NCI-H2227 treated with DMSO at 0.1 percent for 48 hours (cell line): ENCODE data around the gene S100Z.
"Not testable (repeated sequence)": the region's sequence is repeated elsewhere in the genome, so short reads cannot be mapped to it uniquely, and the experiment has no call there.

Source experiments
- DNase-seq: peaks from one replicate; lab custom pipeline; 2025; lab: John Stamatoyannopoulos, UW

The S100Z gene

DNA sequence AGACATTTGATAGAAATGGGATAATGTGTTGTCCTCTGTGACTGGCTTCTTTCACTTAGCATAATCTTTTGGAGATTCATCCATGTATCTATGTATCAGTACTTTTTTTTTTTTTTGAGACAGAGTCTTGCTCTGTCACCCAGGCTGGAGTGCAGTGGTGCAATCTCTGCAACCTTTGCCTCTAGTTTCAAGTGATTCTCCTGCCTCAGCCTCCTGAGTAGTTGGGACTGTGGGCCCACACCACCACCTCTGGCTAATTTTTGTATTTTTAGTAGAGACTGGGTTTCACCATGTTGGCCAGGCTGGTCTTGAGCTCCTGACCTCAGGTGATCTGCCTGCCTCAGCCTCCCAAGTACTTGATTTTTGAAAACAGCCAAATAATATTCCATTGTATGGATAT is 23.4 kb upstream of the S100Z start:
- not testable (repeated sequence) for DNase-seq

- DNase-seq, result no peak
These were observed 18.7 kb upstream of the S100Z start for GRCh38 chr5:76831110-76831452.

DNA sequence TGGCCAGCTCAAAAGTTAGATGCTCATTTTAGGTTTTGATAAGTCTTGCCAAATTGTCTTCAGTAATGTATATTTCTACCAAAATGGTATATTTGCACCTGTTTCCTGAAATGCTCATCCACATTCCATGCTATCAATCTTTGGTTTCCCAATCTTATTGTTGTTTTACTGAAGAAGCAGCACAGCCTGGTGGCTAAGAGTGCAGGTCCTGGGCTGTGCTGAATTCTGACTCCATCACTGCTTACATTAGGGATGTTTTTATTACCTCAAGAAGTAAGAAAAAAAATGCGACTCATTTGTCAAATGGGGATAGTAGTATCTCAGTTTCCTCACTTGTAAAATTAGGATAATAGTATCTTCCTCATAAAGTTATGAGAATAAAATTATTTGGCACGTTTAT is 13.6 kb upstream of the S100Z start:
- no peak for DNase-seq

DNA sequence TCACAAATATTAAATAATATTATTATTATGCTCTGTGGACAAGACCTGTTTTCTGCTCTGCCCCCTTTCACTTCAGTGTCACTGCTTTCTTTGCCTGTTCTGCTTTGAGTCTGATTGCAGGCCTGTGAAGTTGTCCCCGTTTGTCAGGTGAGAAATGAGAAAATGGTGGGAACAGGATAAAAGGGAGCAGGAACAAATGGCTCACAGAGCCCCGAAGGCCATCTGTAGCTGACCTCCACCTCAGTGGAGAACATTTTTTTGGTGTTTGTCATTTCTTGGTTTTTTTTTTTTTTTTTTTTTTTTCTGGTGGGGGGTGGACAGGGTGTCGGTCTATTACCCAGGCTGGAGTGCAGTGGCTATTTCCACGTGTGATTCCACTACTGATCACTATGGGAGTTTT is 13.2 kb upstream of the S100Z start:
- no peak for DNase-seq

DNA sequence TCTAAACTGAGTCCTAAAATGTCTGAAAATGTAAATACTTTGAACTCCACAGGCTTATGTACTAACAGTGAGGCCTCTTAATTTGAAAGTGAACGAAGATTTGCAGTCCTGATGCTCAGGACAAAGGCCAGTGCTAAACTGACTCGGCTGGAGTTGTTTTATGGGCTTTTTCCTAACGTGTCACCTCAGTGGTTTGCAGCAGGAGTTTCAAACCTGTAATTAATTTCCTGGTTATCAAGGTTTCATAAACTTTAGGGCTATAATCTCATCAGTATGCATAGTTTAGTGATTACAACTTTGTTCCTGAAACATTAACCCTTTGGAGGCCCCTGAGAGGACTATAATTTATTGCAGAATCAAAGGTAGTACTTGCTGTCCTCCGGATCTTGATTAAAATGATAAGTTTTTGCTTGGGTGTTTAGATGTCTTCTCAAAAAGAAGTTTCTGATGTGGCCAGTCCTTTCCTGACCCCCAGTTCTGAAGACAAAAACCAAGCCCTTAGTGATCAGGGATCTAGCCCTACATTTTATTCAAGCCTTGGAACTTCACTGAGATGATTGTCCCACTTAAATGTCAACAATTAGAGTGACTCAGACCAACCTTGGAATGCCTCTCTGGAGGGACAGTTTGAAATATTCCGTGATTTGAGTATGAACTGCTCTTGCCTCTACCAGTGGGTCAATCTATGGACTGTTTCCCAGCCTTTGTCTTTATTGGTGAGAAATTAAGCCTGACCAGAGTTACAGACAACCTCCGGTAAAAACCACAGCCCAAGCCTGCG is 11.1 kb upstream of the S100Z start:
- DNase-seq, result no peak

DNA sequence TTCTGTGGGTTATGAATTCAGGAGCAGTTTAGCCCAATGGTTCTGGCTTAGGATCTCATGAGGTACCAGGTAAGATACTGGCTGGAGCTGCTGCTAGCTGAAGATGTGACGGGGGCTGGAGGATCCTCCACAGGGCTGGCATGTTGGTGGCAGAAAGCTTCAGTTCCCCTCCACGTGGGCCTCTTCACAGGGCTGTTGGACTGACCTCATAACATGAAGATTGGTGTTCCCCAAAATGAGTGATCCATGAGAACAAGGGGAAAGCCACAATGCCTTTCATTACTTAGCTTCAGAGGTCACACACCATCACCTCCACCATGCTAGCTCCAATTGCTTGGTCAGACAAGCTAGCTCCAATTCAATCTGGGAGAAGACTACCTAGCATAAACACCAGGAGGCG is 8.5 kb upstream of the S100Z start:
- no peak for DNase-seq

DNA sequence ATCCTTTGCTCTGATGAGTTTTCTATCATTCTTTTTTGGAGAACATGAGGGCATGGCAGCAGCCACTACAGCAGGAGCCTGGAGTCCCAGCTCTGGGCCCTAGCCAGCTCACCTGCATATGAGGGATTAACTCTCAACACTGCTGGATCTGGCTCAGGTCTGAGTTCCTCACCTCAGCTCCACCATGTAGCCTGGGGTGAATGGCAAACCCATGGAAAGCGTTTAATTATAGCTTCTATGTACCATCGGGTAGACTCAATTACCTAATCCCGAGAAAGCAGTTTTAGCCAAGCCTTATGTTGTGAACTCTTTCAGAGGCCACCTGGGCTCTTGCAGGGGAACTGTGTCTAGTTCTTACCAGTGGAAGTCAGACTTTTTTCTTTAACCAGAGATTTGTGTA is 3.9 kb upstream of the S100Z start:
- no peak for DNase-seq

GRCh38 chr5:76850543-76851145 is 830 bp downstream of the S100Z start:
- no peak for DNase-seq

DNA sequence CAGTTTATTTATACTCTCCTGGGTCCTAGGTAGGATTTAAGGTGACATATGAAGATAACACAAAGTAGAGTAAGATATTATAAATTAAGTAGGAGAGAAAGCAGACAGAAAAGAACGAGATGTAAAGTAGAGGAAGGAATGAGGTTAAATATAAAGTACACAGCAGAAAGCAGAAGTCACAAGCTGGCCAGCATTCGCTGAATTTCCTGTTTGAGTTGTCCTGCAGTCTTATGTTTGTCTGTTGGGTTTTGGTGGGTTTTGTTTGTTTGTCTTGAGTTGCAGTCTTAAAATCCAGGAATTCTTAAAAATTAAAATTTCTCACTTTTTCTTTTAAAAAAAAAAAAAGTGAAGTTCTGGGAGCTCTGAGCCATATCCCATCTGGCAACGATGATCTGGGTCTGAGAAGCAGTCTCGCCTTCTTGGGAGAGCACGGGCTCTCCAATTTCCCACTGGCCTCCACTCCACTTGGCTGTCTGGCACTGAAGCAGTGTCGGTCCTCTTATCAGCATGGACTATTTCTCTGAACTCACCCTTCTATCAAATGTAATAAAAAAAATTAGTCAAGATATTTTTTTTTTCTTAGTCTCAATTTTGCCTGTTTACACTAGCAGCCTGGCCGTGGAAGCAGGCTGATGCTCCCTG is 2.0 kb downstream of the S100Z start:
- DNase-seq, result no peak

GRCh38 chr5:76852772-76853171 is 3.0 kb downstream of the S100Z start:
- DNase-seq, result no peak

DNA sequence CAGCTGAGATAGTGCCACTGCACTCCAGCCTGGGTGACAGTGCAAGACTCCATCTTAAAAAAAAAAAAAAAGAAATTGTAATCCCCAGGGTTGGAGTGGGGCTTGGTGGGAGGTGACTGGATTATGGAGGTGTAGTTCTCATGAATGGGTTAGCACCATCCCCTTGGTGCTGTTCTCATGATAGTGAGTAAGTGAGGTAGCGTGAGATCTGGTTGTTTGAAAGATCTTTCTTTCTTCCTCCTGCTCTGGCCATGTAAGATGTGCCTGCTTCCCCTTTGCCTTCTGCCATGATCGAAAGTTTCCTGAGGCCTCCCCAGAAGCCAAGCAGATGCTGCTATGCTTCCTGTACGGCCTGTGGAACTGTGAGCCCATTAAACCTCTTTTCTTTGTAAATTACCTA is 3.9 kb downstream of the S100Z start:
- DNase-seq, result not testable (repeated sequence)

DNA sequence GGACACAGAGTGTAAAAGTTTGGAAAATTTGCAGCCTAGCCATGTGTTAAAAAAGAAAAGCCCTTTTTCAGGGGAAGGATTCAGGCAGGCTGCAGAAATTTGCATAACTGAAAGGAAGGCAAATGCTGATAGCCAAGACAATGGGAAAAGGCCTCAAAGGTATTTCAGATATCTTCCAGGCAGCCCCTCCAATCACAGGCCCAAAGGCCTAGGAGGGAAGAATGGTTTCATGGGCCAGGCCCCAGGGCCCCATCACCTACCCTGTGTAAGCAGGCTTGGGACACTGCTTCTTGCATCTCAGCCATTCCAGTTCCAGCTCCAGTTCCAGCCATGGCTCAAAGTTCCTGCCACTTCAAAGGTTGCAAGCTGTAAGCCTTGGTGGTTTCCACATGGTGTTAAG is 4.8 kb downstream of the S100Z start:
- DNase-seq, result no peak

GRCh38 chr5:76855501-76855900 is 5.7 kb downstream of the S100Z start:
- not testable (repeated sequence) for DNase-seq

DNA sequence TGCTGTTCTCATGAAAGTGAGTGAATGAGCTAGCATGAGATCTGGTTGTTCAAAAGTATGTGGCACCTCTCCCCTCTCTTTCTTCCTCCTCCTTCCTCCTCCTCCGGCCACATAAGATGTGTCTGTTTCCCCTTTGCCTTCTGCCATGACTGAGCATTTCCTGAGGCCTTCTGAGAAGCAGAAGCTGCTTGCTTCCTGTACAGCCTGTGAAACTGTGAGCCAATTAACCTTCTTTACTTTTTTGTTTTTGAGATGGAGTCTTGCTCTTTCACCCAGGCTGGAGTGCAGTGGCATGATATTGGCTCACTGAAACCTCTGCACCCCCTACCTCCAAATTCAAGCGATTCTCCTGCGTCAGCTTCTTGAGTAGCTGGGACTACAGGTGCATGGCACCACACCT is 6.1 kb downstream of the S100Z start:
- no peak for DNase-seq

GRCh38 chr5:76856800-76857199 is 7.0 kb downstream of the S100Z start:
- not testable (repeated sequence) for DNase-seq

GRCh38 chr5:76859591-76860247 is 9.9 kb downstream of the S100Z start:
- DNase-seq, result no peak

GRCh38 chr5:76861612-76862011 is 11.8 kb downstream of the S100Z start:
- no peak for DNase-seq

- DNase-seq, result no peak
These were observed 13.2 kb downstream of the S100Z start for GRCh38 chr5:76863001-76863400.

GRCh38 chr5:76866503-76866902 is 16.7 kb downstream of the S100Z start:
- no peak for DNase-seq

DNA sequence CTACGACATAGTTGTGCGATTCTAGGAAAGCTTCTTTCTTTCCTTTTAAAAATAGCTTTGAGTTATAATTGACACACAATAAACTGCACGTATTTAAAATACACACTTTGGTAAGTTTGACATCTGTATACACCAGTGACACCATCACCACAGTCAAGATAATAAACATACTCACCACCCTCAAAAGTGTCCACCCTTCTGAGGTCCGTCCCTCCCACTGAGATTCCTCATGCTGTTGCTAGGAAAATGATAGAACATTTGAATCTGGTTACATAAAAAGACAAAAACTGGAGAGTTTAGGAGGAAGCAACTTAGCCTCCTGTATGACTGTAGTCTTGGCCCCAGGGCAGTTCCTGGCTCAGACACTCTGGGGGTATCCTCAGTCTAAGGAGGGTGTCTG is 17.2 kb downstream of the S100Z start:
- DNase-seq, result no peak

GRCh38 chr5:76867827-76868693 is 18.2 kb downstream of the S100Z start:
- DNase-seq, result peak; percentile 41

DNA sequence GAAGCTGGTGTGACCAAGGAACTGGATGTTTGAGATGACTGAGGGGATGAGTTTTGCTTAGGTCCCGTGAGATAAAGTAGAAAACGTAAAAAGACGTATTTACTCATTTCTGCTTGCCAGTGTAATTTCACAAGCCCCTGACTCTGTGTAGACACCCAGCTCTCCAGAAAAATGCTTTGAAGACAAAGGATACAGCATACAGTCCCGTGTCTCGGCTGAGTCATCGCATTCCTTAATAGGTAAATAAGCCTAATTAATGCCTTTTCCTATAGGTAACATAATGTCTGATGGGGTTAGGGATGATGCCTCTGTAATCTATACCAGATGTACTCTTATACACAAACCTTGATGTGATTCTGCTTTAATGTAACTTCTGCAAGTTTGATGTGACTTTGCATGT is 20.2 kb downstream of the S100Z start:
- DNase-seq, result no peak
